ENCODE measurements around the gene KLK11. TPM values are rescaled to one million over a fixed set of nuclear protein-coding genes. Genes with fewer than 3 reads are reported as not detected.

Gene KLK11
- total RNA-seq, 1 experiment from 2014 or later, result not detected

DNA sequence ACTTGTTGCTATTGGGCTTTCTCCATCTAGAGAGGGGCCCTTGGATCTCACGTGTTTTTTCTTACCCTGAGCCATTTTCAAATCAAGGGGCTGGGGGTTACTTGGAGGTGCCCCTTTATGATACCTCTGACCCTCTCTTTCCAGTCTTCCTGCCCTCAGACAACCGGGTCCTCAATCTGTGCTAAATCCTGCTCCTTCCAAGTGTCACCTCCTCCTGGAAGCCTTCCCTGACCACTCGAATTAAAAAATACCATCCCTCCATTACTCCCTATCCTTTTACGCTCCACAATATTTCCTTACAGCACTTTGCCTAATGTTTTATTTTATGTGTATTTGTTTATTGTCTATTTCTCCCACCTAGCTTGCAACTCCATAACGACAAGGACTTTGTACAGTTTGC, 28.4 kb downstream of the KLK11 start:
- in situ Hi-C loops (cut with HindIII; ENCODE audit: low pct_unique_long_range_greater_than_20kb, low sequenced_read_pairs), result no loop called here
- POLR2A ChIA-PET, result no interaction called here
- no TSS peak for BruUV-seq (replicated peaks)

GRCh38 chr19:50994129-50994528, 32.3 kb downstream of the KLK11 start:
- no peaks in the 10 kb centered on the region for H3K9me3 ChIP-seq (ENCODE audit: control insufficient read depth, insufficient read depth, low read depth, low read length)
- H3K4me3 ChIP-seq (ENCODE audit: low read depth in 2 of 2, low read length in 2 of 2), result no peak overlapping the region
- ATAC-seq (no peak), DNase-seq (ENCODE audit: low read depth, low spot score) (no peak)
- H3K36me3 ChIP-seq (ENCODE audit: control insufficient read depth, insufficient read depth, low read length), result no peaks in the 10 kb centered on the region
- ChIA-PET CTCF (no interaction called here), POLR2A (no interaction called here)
- TF ChIP-seq, protein P1, sequence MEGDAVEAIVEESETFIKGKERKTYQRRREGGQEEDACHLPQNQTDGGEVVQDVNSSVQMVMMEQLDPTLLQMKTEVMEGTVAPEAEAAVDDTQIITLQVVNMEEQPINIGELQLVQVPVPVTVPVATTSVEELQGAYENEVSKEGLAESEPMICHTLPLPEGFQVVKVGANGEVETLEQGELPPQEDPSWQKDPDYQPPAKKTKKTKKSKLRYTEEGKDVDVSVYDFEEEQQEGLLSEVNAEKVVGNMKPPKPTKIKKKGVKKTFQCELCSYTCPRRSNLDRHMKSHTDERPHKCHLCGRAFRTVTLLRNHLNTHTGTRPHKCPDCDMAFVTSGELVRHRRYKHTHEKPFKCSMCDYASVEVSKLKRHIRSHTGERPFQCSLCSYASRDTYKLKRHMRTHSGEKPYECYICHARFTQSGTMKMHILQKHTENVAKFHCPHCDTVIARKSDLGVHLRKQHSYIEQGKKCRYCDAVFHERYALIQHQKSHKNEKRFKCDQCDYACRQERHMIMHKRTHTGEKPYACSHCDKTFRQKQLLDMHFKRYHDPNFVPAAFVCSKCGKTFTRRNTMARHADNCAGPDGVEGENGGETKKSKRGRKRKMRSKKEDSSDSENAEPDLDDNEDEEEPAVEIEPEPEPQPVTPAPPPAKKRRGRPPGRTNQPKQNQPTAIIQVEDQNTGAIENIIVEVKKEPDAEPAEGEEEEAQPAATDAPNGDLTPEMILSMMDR (IDR thresholded peaks at IDR 0.05), result no peak
- TF ChIP-seq SIN3A (IDR thresholded peaks at IDR 0.05; ENCODE audit: borderline replicate concordance, insufficient read depth, low read depth, low read length), result no peak
- no peak for TF ChIP-seq TCF7L2 (IDR thresholded peaks at IDR 0.05; ENCODE audit: low read depth, low read length)
- TF ChIP-seq POLR2AphosphoS5 (IDR thresholded peaks at IDR 0.05; ENCODE audit: low read depth, low read length), result no peak
- TF ChIP-seq, protein P2, sequence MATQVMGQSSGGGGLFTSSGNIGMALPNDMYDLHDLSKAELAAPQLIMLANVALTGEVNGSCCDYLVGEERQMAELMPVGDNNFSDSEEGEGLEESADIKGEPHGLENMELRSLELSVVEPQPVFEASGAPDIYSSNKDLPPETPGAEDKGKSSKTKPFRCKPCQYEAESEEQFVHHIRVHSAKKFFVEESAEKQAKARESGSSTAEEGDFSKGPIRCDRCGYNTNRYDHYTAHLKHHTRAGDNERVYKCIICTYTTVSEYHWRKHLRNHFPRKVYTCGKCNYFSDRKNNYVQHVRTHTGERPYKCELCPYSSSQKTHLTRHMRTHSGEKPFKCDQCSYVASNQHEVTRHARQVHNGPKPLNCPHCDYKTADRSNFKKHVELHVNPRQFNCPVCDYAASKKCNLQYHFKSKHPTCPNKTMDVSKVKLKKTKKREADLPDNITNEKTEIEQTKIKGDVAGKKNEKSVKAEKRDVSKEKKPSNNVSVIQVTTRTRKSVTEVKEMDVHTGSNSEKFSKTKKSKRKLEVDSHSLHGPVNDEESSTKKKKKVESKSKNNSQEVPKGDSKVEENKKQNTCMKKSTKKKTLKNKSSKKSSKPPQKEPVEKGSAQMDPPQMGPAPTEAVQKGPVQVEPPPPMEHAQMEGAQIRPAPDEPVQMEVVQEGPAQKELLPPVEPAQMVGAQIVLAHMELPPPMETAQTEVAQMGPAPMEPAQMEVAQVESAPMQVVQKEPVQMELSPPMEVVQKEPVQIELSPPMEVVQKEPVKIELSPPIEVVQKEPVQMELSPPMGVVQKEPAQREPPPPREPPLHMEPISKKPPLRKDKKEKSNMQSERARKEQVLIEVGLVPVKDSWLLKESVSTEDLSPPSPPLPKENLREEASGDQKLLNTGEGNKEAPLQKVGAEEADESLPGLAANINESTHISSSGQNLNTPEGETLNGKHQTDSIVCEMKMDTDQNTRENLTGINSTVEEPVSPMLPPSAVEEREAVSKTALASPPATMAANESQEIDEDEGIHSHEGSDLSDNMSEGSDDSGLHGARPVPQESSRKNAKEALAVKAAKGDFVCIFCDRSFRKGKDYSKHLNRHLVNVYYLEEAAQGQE (IDR thresholded peaks at IDR 0.05; ENCODE audit: insufficient read depth in 1 of 2, low read depth in 2 of 2, low read length in 1 of 2), result no peak
- no TSS peak for BruUV-seq (replicated peaks)
- intact Hi-C loops (cut with micrococcal nuclease; ENCODE audit: unreplicated experiment) (no loop called here), in situ Hi-C loops (cut with HindIII; ENCODE audit: low pct_unique_long_range_greater_than_20kb, low sequenced_read_pairs) (no loop called here)
- H3K27me3 ChIP-seq (ENCODE audit: control insufficient read depth, insufficient read depth, low read length), result peaks cover 6% of the 10 kb centered on the region
- H3K4me1 ChIP-seq (ENCODE audit: control insufficient read depth, insufficient read depth, low read length), result no peaks in the 10 kb centered on the region
- H3K27ac ChIP-seq (ENCODE audit: low read length), result no peak overlapping the region

More for the DNA sequence above, 28.4 kb downstream of the KLK11 start:
- no peaks in the 10 kb centered on the region for H3K27me3 ChIP-seq (ENCODE audit: control insufficient read depth, insufficient read depth, low read length)
- CTCF ChIA-PET, result no interaction called here
- DNase-seq (ENCODE audit: low read depth, low spot score), result no peak
- intact Hi-C loops (cut with micrococcal nuclease; ENCODE audit: unreplicated experiment), result no loop called here
- no peaks in the 10 kb centered on the region for H3K36me3 ChIP-seq (ENCODE audit: control insufficient read depth, insufficient read depth, low read length)
- no peaks in the 10 kb centered on the region for H3K9me3 ChIP-seq (ENCODE audit: control insufficient read depth, insufficient read depth, low read depth, low read length)
- no peak for ATAC-seq
- H3K4me1 ChIP-seq (ENCODE audit: control insufficient read depth, insufficient read depth, low read length), result no peaks in the 10 kb centered on the region
- H3K27ac ChIP-seq (ENCODE audit: low read length), result no peak overlapping the region
- TF ChIP-seq TCF7L2 (IDR thresholded peaks at IDR 0.05; ENCODE audit: low read depth, low read length) (no peak), POLR2AphosphoS5 (IDR thresholded peaks at IDR 0.05; ENCODE audit: low read depth, low read length) (no peak), SIN3A (IDR thresholded peaks at IDR 0.05; ENCODE audit: borderline replicate concordance, insufficient read depth, low read depth, low read length) (no peak)
- TF ChIP-seq, protein P1 (IDR thresholded peaks at IDR 0.05), result no peak
- TF ChIP-seq, protein P2 (IDR thresholded peaks at IDR 0.05; ENCODE audit: insufficient read depth in 1 of 2, low read depth in 2 of 2, low read length in 1 of 2), result no peak
- no peak overlapping the region for H3K4me3 ChIP-seq (ENCODE audit: low read depth in 2 of 2, low read length in 2 of 2)

Data from Panc1 (cell line).